Measurements from ENCODE around the gene TSPEAR.

GRCh38 chr21:44529503-44530125, 181.8 kb downstream of the TSPEAR start:
- TF ChIP-seq REST (IDR thresholded peaks at IDR 0.05; ENCODE audit: insufficient read depth in 1 of 2, low read depth in 2 of 2, low read length in 2 of 2), result no peak
- TF ChIP-seq POLR2AphosphoS5 (IDR thresholded peaks at IDR 0.05; ENCODE audit: low read depth, low read length), result no peak
- TF ChIP-seq SIN3A (IDR thresholded peaks at IDR 0.05; ENCODE audit: borderline replicate concordance, insufficient read depth, low read length), result no peak
- TF ChIP-seq TAF1 (IDR thresholded peaks at IDR 0.05; ENCODE audit: borderline replicate concordance, insufficient read depth, low read length), result no peak

All from PFSK-1 (cell line).